Measurements from ENCODE around the gene SEC63. TPM values are rescaled to one million over a fixed set of nuclear protein-coding genes. Genes with fewer than 3 reads are reported as not detected.
"Not testable (repeated sequence)": the region's sequence is repeated elsewhere in the genome, so short reads cannot be mapped to it uniquely, and the experiment has no call there.

SEC63 gene
- polyA plus RNA-seq, 1 donor: 67.0 TPM

DNA sequence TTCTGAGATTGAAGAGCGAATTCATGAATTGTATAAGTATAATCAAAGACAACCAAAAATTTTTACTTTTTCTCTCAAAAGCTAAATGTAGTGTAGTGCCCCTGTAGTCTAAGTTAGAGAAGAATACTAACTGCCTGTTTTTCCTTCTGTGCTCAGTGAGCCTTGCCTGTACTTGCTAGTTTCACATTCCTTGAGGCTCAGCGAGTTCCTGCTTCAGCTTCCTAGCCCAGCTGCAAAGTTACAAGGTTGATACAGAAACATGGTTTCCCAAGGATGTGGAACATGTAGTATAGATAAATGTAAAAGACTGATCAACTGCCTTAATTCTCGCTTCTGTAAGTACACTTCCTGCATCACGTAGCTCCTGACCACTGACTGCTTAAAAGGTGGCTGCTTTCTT lies 33.1 kb upstream of the SEC63 start:
- Histone ChIP-seq H3K27ac (ENCODE audit: low read length) (no peak overlapping the region), H3K36me3 (ENCODE audit: control insufficient read depth, insufficient read depth, low read length) (no peaks in the 10 kb centered on the region), H3K4me1 (ENCODE audit: control insufficient read depth, insufficient read depth, low read length) (no peaks in the 10 kb centered on the region), H3K27me3 (ENCODE audit: control insufficient read depth, insufficient read depth, low read length) (no peaks in the 10 kb centered on the region), H3K9me3 (ENCODE audit: control insufficient read depth, low read depth, low read length) (no peaks in the 10 kb centered on the region), H3K4me3 (ENCODE audit: low read length) (no peak overlapping the region)
- WGBS (ENCODE audit: insufficient coverage, low lambda C conversion rate): 93% methylated on average over 2 of the region's 4 CpGs
- no peak for DNase-seq

- H3K27me3 ChIP-seq (ENCODE audit: control insufficient read depth, insufficient read depth, low read length); DNase-seq; H3K4me3 ChIP-seq (ENCODE audit: low read length); H3K27ac ChIP-seq (ENCODE audit: low read length); H3K36me3 ChIP-seq (ENCODE audit: control insufficient read depth, insufficient read depth, low read length); H3K9me3 ChIP-seq (ENCODE audit: control insufficient read depth, low read depth, low read length); H3K4me1 ChIP-seq (ENCODE audit: control insufficient read depth, insufficient read depth, low read length): not testable (repeated sequence)
- WGBS (ENCODE audit: insufficient coverage, low lambda C conversion rate): 40% methylated on average over 1 of the region's 8 CpGs
These were observed 32.6 kb upstream of the SEC63 start for GRCh38 chr6:107990587-107990986.

- H3K9me3 ChIP-seq (ENCODE audit: control insufficient read depth, low read depth, low read length): no peaks in the 10 kb centered on the region
- no peaks in the 10 kb centered on the region for H3K27me3 ChIP-seq (ENCODE audit: control insufficient read depth, insufficient read depth, low read length)
- no peak for DNase-seq
- H3K27ac ChIP-seq (ENCODE audit: low read length): no peak overlapping the region
- no CpG with 5 or more reads among the region's 6 CpGs for WGBS (ENCODE audit: insufficient coverage, low lambda C conversion rate)
- no peaks in the 10 kb centered on the region for H3K36me3 ChIP-seq (ENCODE audit: control insufficient read depth, insufficient read depth, low read length)
- no peaks in the 10 kb centered on the region for H3K4me1 ChIP-seq (ENCODE audit: control insufficient read depth, insufficient read depth, low read length)
- H3K4me3 ChIP-seq (ENCODE audit: low read length): no peak overlapping the region
These were observed 31.4 kb upstream of the SEC63 start for GRCh38 chr6:107989166-107990094.

DNA sequence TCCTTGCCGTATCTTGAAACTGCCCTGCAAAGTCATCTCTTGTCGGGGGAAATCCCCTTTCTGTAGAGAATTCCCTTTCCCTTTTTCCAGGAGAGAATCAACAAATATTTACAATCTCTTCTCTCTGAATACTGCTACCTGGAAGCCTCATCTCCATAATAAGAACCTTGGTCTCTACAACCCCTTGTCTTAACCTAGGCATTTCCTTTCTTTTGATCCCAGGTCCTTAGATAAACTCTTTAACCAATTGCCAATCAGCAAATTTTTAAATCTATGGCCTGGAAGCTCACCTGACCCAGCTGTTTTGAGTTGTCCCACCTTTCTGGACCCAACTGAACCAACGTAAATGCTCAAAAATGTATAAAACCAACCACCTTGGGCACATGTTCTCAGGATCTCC lies 30.6 kb upstream of the SEC63 start:
- H3K4me3 ChIP-seq (ENCODE audit: low read length): no peak overlapping the region
- DNase-seq: no peak
- no peaks in the 10 kb centered on the region for H3K4me1 ChIP-seq (ENCODE audit: control insufficient read depth, insufficient read depth, low read length)
- H3K27me3 ChIP-seq (ENCODE audit: control insufficient read depth, insufficient read depth, low read length): no peaks in the 10 kb centered on the region
- no peaks in the 10 kb centered on the region for H3K36me3 ChIP-seq (ENCODE audit: control insufficient read depth, insufficient read depth, low read length)
- no peak overlapping the region for H3K27ac ChIP-seq (ENCODE audit: low read length)
- H3K9me3 ChIP-seq (ENCODE audit: control insufficient read depth, low read depth, low read length): no peaks in the 10 kb centered on the region
- 77% methylated on average over 3 of the region's 3 CpGs for WGBS (ENCODE audit: insufficient coverage, low lambda C conversion rate)

GRCh38 chr6:107987805-107988204 lies 29.8 kb upstream of the SEC63 start:
- Histone ChIP-seq H3K27ac (ENCODE audit: low read length) (no peak overlapping the region), H3K27me3 (ENCODE audit: control insufficient read depth, insufficient read depth, low read length) (no peaks in the 10 kb centered on the region), H3K36me3 (ENCODE audit: control insufficient read depth, insufficient read depth, low read length) (no peaks in the 10 kb centered on the region), H3K4me3 (ENCODE audit: low read length) (no peak overlapping the region), H3K4me1 (ENCODE audit: control insufficient read depth, insufficient read depth, low read length) (no peaks in the 10 kb centered on the region), H3K9me3 (ENCODE audit: control insufficient read depth, low read depth, low read length) (no peaks in the 10 kb centered on the region)
- WGBS (ENCODE audit: insufficient coverage, low lambda C conversion rate): no CpG with 5 or more reads among the region's 3 CpGs
- no peak for DNase-seq

- whole genome bisulfite sequencing (ENCODE audit: insufficient coverage, low lambda C conversion rate): 80% methylated on average over 1 of the region's 14 CpGs
- no peak for DNase-seq
These were observed 27.7 kb upstream of the SEC63 start for GRCh38 chr6:107985701-107986100.

DNA sequence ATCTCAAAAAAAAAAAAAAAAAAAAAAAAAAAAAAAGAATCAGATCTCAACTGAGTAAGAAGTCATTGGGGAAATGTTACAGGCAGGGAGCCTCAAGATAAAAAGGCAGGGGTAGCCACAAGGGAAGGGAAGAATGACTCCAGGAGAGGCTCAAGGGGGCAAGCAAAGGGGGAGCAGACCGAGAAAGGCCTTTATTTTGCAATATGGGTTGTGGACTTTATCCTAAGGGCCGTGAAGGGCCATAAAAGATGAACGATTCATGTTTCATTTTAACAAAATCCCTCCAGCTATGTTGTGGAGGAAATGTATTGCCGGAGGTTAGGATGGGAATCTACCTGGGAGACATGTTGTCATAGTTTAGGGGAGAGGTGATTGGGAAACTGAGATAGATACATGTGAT lies 25.8 kb upstream of the SEC63 start:
- 29% methylated on average over 1 of the region's 4 CpGs for WGBS (ENCODE audit: insufficient coverage, low lambda C conversion rate)
- no peaks in the 10 kb centered on the region for H3K4me1 ChIP-seq (ENCODE audit: control insufficient read depth, insufficient read depth, low read length)
- peak; percentile 72 to 84 for DNase-seq

More at GRCh38 chr6:107985701-107986100, 27.7 kb upstream of the SEC63 start:
- no peaks in the 10 kb centered on the region for H3K4me1 ChIP-seq (ENCODE audit: control insufficient read depth, insufficient read depth, low read length)
- no peak overlapping the region for H3K27ac ChIP-seq (ENCODE audit: low read length)
- no peaks in the 10 kb centered on the region for H3K36me3 ChIP-seq (ENCODE audit: control insufficient read depth, insufficient read depth, low read length)
- no peak overlapping the region for H3K4me3 ChIP-seq (ENCODE audit: low read length)
- no peaks in the 10 kb centered on the region for H3K9me3 ChIP-seq (ENCODE audit: control insufficient read depth, low read depth, low read length)
- H3K27me3 ChIP-seq (ENCODE audit: control insufficient read depth, insufficient read depth, low read length): no peaks in the 10 kb centered on the region

DNA sequence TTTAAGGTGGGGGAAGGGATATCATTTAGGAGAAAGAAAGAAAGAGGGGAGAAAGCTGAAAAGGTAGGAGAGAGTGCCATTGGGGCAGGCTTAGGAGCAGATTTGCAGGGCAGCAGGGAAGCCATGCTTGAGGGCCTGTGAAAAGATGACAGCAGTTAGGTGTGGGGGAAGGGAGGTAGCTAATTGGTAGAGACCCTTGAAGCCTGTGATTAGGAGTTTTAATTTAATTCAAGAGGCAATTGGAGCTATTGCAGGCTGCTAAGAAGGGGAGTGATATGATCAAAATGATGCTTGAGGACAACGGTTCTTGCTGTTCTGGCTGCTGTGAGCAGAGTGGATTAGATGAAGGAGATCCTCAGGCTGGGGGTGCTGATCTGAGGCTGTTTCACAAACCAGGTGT lies 24.5 kb upstream of the SEC63 start:
- no peaks in the 10 kb centered on the region for H3K4me1 ChIP-seq (ENCODE audit: control insufficient read depth, insufficient read depth, low read length)
- WGBS (ENCODE audit: insufficient coverage, low lambda C conversion rate): no CpG with 5 or more reads among the region's 1 CpG
- no peak for DNase-seq

More for the DNA sequence above, 25.8 kb upstream of the SEC63 start:
- no peaks in the 10 kb centered on the region for H3K36me3 ChIP-seq (ENCODE audit: control insufficient read depth, insufficient read depth, low read length)
- H3K27ac ChIP-seq (ENCODE audit: low read length): peak overlapping the region; percentile 1
- H3K9me3 ChIP-seq (ENCODE audit: control insufficient read depth, low read depth, low read length): no peaks in the 10 kb centered on the region
- H3K4me3 ChIP-seq (ENCODE audit: low read length): no peak overlapping the region
- H3K27me3 ChIP-seq (ENCODE audit: control insufficient read depth, insufficient read depth, low read length): no peaks in the 10 kb centered on the region

DNA sequence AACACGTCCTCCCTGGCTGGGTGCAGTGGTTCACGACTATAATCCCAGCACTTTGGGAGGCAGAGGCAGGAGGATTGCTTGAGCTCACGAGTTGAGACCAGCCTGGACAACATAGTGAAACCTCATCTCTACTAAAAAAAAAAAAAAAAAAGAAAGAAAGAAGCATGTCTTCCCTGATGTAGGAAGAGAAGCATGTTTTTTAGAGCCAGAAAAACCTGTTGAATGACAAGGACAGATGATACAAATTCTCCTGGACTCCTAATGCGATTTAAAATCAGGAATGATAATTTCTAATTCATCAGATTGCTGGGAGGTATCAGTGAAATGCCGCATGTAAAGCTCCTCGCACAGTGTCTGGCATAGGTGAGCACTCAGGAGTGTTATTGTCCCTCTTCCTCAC lies 23.7 kb upstream of the SEC63 start:
- 80% methylated on average over 1 of the region's 6 CpGs for WGBS (ENCODE audit: insufficient coverage, low lambda C conversion rate)
- Histone ChIP-seq H3K9me3 (ENCODE audit: control insufficient read depth, low read depth, low read length) (no peaks in the 10 kb centered on the region), H3K27me3 (ENCODE audit: control insufficient read depth, insufficient read depth, low read length) (no peaks in the 10 kb centered on the region), H3K36me3 (ENCODE audit: control insufficient read depth, insufficient read depth, low read length) (no peaks in the 10 kb centered on the region), H3K4me3 (ENCODE audit: low read length) (no peak overlapping the region), H3K4me1 (ENCODE audit: control insufficient read depth, insufficient read depth, low read length) (no peaks in the 10 kb centered on the region), H3K27ac (ENCODE audit: low read length) (no peak overlapping the region)
- no peak for DNase-seq

More for the DNA sequence above, 24.5 kb upstream of the SEC63 start:
- H3K27me3 ChIP-seq (ENCODE audit: control insufficient read depth, insufficient read depth, low read length): no peaks in the 10 kb centered on the region
- no peak overlapping the region for H3K4me3 ChIP-seq (ENCODE audit: low read length)
- no peaks in the 10 kb centered on the region for H3K9me3 ChIP-seq (ENCODE audit: control insufficient read depth, low read depth, low read length)
- H3K27ac ChIP-seq (ENCODE audit: low read length): no peak overlapping the region
- no peaks in the 10 kb centered on the region for H3K36me3 ChIP-seq (ENCODE audit: control insufficient read depth, insufficient read depth, low read length)

DNA sequence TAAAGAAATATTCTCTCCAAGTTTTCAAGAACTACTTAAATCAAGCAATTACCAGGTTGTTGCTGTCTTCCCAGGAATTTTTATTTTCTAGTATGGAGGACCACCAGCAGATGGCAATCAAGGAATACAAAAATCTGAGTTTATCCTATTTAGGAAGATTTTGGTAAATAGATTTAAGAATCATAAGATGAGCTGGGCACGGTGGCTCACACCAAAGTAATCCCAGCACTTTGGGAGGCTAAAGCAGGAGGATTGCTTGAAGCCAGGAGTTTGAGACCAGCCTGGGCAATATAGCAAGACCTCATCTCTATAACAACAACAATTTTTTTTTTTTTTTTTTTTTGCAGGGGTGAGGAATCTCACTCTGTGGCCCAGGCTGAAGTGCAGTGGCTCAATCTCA lies 19.3 kb upstream of the SEC63 start:
- no peaks in the 10 kb centered on the region for H3K9me3 ChIP-seq (ENCODE audit: control insufficient read depth, low read depth, low read length)
- H3K27me3 ChIP-seq (ENCODE audit: control insufficient read depth, insufficient read depth, low read length): no peaks in the 10 kb centered on the region
- H3K27ac ChIP-seq (ENCODE audit: low read length): no peak overlapping the region
- DNase-seq: no peak
- no peaks in the 10 kb centered on the region for H3K36me3 ChIP-seq (ENCODE audit: control insufficient read depth, insufficient read depth, low read length)
- H3K4me1 ChIP-seq (ENCODE audit: control insufficient read depth, insufficient read depth, low read length): peaks cover 12% of the 10 kb centered on the region
- no peak overlapping the region for H3K4me3 ChIP-seq (ENCODE audit: low read length)
- no CpG with 5 or more reads among the region's 1 CpG for WGBS (ENCODE audit: insufficient coverage, low lambda C conversion rate)

Data from large intestine (tissue), 3 donors.